ENCODE data around the gene UBE2J2. TPM values are rescaled to one million over a fixed set of nuclear protein-coding genes. Genes with fewer than 3 reads are reported as not detected.

The UBE2J2 gene
- total and polyA plus RNA-seq, 4 experiments from 2014 or later = 79.4 to 96.7 (median 87.8) TPM

GRCh38 chr1:1313500-1314236 lies 40.0 kb upstream of the UBE2J2 start:
- no peaks in the 10 kb centered on the region for H3K9me3 Mint-ChIP-seq
- CTCF ChIA-PET (ENCODE audit: partially characterized antibody) = no interaction called here
- intact Hi-C loops (cut with micrococcal nuclease) = no loop called here
- H3K36me3 ChIP-seq (ENCODE audit: insufficient read depth, low read length) = peaks cover 35% of the 10 kb centered on the region
- no peak overlapping the region for H3K27ac ChIP-seq (ENCODE audit: low read depth, low read length)
- H3K27me3 Mint-ChIP-seq = no peaks in the 10 kb centered on the region
- H3K4me3 Mint-ChIP-seq = peak overlapping the region in 1 of 8 donors; percentile 42
- H3K4me1 Mint-ChIP-seq = peaks cover under 1 to 8% (median 2%) of the 10 kb centered on the region in 4 donors
- no peak overlapping the region for H3K4me3 ChIP-seq (ENCODE audit: low read length in 2 of 2)
- H3K36me3 Mint-ChIP-seq = peaks cover 3 to 22% of the 10 kb centered on the region in 2 donors
- no peaks in the 10 kb centered on the region for H3K9me3 ChIP-seq (ENCODE audit: control insufficient read depth in 1 of 2, low read length in 2 of 2)
- no peak for DNase-seq
- POLR2A ChIA-PET (ENCODE audit: partially characterized antibody) = interaction anchor here (1.3 kb wide), 1 partner anchor 10 kb away, joined by 4 read pairs; no protein-coding TSS in a partner anchor
- peak overlapping the region in 2 of 7 donors; percentile 43 to 70 for H3K27ac Mint-ChIP-seq
- H3K4me1 ChIP-seq (ENCODE audit: insufficient read depth, low read length) = peaks cover 7% of the 10 kb centered on the region
- H3K27me3 ChIP-seq (ENCODE audit: insufficient read depth, low read length) = no peaks in the 10 kb centered on the region

- Histone ChIP-seq H3K27me3 (ENCODE audit: insufficient read depth, low read length) (no peaks in the 10 kb centered on the region), H3K9me3 (ENCODE audit: control insufficient read depth in 1 of 2, low read length in 2 of 2) (no peaks in the 10 kb centered on the region), H3K4me3 (ENCODE audit: low read length in 2 of 2) (no peak overlapping the region), H3K27ac (ENCODE audit: low read depth, low read length) (no peak overlapping the region), H3K4me1 (ENCODE audit: insufficient read depth, low read length) (peaks cover 7% of the 10 kb centered on the region), H3K36me3 (ENCODE audit: insufficient read depth, low read length) (peaks cover 35% of the 10 kb centered on the region)
- peak overlapping the region in 1 of 7 donors; percentile 65 for H3K27ac Mint-ChIP-seq
- no peak for DNase-seq
- CTCF ChIA-PET (ENCODE audit: partially characterized antibody) = no interaction called here
- peaks cover 3 to 23% of the 10 kb centered on the region in 2 donors for H3K36me3 Mint-ChIP-seq
- H3K9me3 Mint-ChIP-seq = no peaks in the 10 kb centered on the region
- no peaks in the 10 kb centered on the region for H3K27me3 Mint-ChIP-seq
- intact Hi-C loops (cut with micrococcal nuclease) = no loop called here
- H3K4me3 Mint-ChIP-seq = no peak overlapping the region
- peaks cover 1 to 8% (median 5%) of the 10 kb centered on the region in 4 donors for H3K4me1 Mint-ChIP-seq
- POLR2A ChIA-PET (ENCODE audit: partially characterized antibody) = interaction anchor here (1.3 kb wide), 1 partner anchor 11 kb away, joined by 4 read pairs; no protein-coding TSS in a partner anchor
These were observed 39.0 kb upstream of the UBE2J2 start for GRCh38 chr1:1312450-1313314.

- Mint-ChIP-seq H3K36me3 (peaks cover 0 to 23% of the 10 kb centered on the region in 2 donors), H3K4me3 (no peak overlapping the region), H3K27me3 (no peaks in the 10 kb centered on the region), H3K9me3 (no peaks in the 10 kb centered on the region), H3K27ac (peak overlapping the region in 1 of 7 donors; percentile 68), H3K4me1 (peaks cover 7 to 17% (median 13%) of the 10 kb centered on the region in 4 donors)
- CTCF ChIA-PET (ENCODE audit: partially characterized antibody) = no interaction called here
- H3K9me3 ChIP-seq (ENCODE audit: control insufficient read depth in 1 of 2, low read length in 2 of 2) = no peaks in the 10 kb centered on the region
- H3K4me1 ChIP-seq (ENCODE audit: insufficient read depth, low read length) = peaks cover 16% of the 10 kb centered on the region
- intact Hi-C loops (cut with micrococcal nuclease) = no loop called here
- H3K36me3 ChIP-seq (ENCODE audit: insufficient read depth, low read length) = peaks cover 31% of the 10 kb centered on the region
- no peak overlapping the region for H3K4me3 ChIP-seq (ENCODE audit: low read length in 2 of 2)
- POLR2A ChIA-PET (ENCODE audit: partially characterized antibody) = interaction anchor here (1.2 to 3.4 kb wide), 2 partner anchors 14 to 23 kb away, joined by 3 to 14 read pairs; no protein-coding TSS in a partner anchor
- H3K27ac ChIP-seq (ENCODE audit: low read depth, low read length) = no peak overlapping the region
- no peak for DNase-seq
- no peaks in the 10 kb centered on the region for H3K27me3 ChIP-seq (ENCODE audit: insufficient read depth, low read length)
These were observed 37.8 kb upstream of the UBE2J2 start for GRCh38 chr1:1311107-1312104.

- Histone ChIP-seq H3K9me3 (ENCODE audit: control insufficient read depth in 1 of 2, low read length in 2 of 2) (no peaks in the 10 kb centered on the region), H3K36me3 (ENCODE audit: insufficient read depth, low read length) (peaks cover 31% of the 10 kb centered on the region), H3K27me3 (ENCODE audit: insufficient read depth, low read length) (no peaks in the 10 kb centered on the region), H3K4me3 (ENCODE audit: low read length in 2 of 2) (no peak overlapping the region), H3K4me1 (ENCODE audit: insufficient read depth, low read length) (peaks cover 24% of the 10 kb centered on the region), H3K27ac (ENCODE audit: low read depth, low read length) (no peak overlapping the region)
- Mint-ChIP-seq H3K4me3 (peak overlapping the region in 5 of 8 donors; percentile 27 to 74 (median 35)), H3K27ac (peak overlapping the region in 5 of 7 donors; percentile 17 to 86 (median 59)), H3K36me3 (peaks cover 0 to 18% of the 10 kb centered on the region in 2 donors), H3K9me3 (peaks cover 0 to 2% (median 0%) of the 10 kb centered on the region in 8 donors), H3K4me1 (peaks cover 10 to 24% (median 20%) of the 10 kb centered on the region in 4 donors), H3K27me3 (no peaks in the 10 kb centered on the region)
- DNase-seq = no peak
- intact Hi-C loops (cut with micrococcal nuclease) = no loop called here
- CTCF ChIA-PET (ENCODE audit: partially characterized antibody) = interaction anchor here (1.6 kb wide), 1 partner anchor 15 kb away, joined by 3 read pairs; no protein-coding TSS in a partner anchor
- POLR2A ChIA-PET (ENCODE audit: partially characterized antibody) = interaction anchor here (1.2 to 3.4 kb wide), 3 partner anchors 15 to 24 kb away, joined by 3 to 14 read pairs (median 3); no protein-coding TSS in a partner anchor
These were observed 36.9 kb upstream of the UBE2J2 start for GRCh38 chr1:1310476-1311053.

- Mint-ChIP-seq H3K9me3 (peaks cover 0 to 2% (median 0%) of the 10 kb centered on the region in 8 donors), H3K4me1 (peaks cover 11 to 29% (median 20%) of the 10 kb centered on the region in 4 donors), H3K27ac (peak overlapping the region in 2 of 7 donors; percentile 18 to 68), H3K27me3 (no peaks in the 10 kb centered on the region), H3K36me3 (peaks cover 0 to 18% of the 10 kb centered on the region in 2 donors), H3K4me3 (peak overlapping the region in 5 of 8 donors; percentile 10 to 79 (median 35))
- no peak overlapping the region for H3K4me3 ChIP-seq (ENCODE audit: low read length in 2 of 2)
- intact Hi-C loops (cut with micrococcal nuclease) = no loop called here
- no peaks in the 10 kb centered on the region for H3K27me3 ChIP-seq (ENCODE audit: insufficient read depth, low read length)
- H3K27ac ChIP-seq (ENCODE audit: low read depth, low read length) = no peak overlapping the region
- CTCF ChIA-PET (ENCODE audit: partially characterized antibody) = interaction anchor here (1.6 kb wide), 1 partner anchor 14 kb away, joined by 3 read pairs; no protein-coding TSS in a partner anchor
- H3K9me3 ChIP-seq (ENCODE audit: control insufficient read depth in 1 of 2, low read length in 2 of 2) = no peaks in the 10 kb centered on the region
- H3K36me3 ChIP-seq (ENCODE audit: insufficient read depth, low read length) = peaks cover 30% of the 10 kb centered on the region
- H3K4me1 ChIP-seq (ENCODE audit: insufficient read depth, low read length) = peaks cover 29% of the 10 kb centered on the region
- POLR2A ChIA-PET (ENCODE audit: partially characterized antibody) = interaction anchor here (0.8 to 3.4 kb wide), 5 partner anchors 10 to 97 kb away, joined by 3 to 14 read pairs (median 3); partner anchors contain the start of genes AURKAIP1 and MRPL20
- DNase-seq = no peak
These were observed 36.4 kb upstream of the UBE2J2 start for GRCh38 chr1:1310109-1310385.

Measured in CD4-positive, alpha-beta memory T cell (primary cell).